ENCODE measurements around the gene CNTNAP5.

The CNTNAP5 gene

GRCh38 chr2:124683536-124684428 is 658.7 kb downstream of the CNTNAP5 start:
- no peak for DNase-seq (ENCODE audit: low read depth, low spot score)
- H3K27ac ChIP-seq = no peak overlapping the region
- no peaks in the 10 kb centered on the region for H3K36me3 ChIP-seq (ENCODE audit: insufficient read depth, low read length)
- H3K4me3 ChIP-seq = no peak overlapping the region
- TF ChIP-seq FOXP2 (optimal IDR thresholded peaks at IDR 0.05; ENCODE audit: control extremely low read depth, extremely low read length, insufficient read depth) = no peak
- no peak for TF ChIP-seq EZH2 (IDR thresholded peaks at IDR 0.05)
- no peak for TF ChIP-seq POLR2AphosphoS5 (IDR thresholded peaks at IDR 0.05; ENCODE audit: borderline replicate concordance, low read depth, low read length)
- no peaks in the 10 kb centered on the region for H3K9me3 ChIP-seq (ENCODE audit: low read depth, low read length)
- H3K9ac ChIP-seq (ENCODE audit: insufficient read length) = no peak overlapping the region

GRCh38 chr2:124689348-124689747 is 664.3 kb downstream of the CNTNAP5 start:
- Histone ChIP-seq H3K27ac (no peak overlapping the region), H3K9me3 (ENCODE audit: low read depth, low read length) (no peaks in the 10 kb centered on the region), H3K9ac (ENCODE audit: insufficient read length) (no peak overlapping the region), H3K36me3 (ENCODE audit: insufficient read depth, low read length) (no peaks in the 10 kb centered on the region), H3K4me3 (no peak overlapping the region)
- no peak for DNase-seq (ENCODE audit: low read depth, low spot score)
- no peak for TF ChIP-seq EZH2 (IDR thresholded peaks at IDR 0.05)
- no peak for TF ChIP-seq FOXP2 (optimal IDR thresholded peaks at IDR 0.05; ENCODE audit: control extremely low read depth, extremely low read length, insufficient read depth)
- no peak for TF ChIP-seq POLR2AphosphoS5 (IDR thresholded peaks at IDR 0.05; ENCODE audit: borderline replicate concordance, low read depth, low read length)

GRCh38 chr2:124692216-124692615 is 667.1 kb downstream of the CNTNAP5 start:
- Histone ChIP-seq H3K36me3 (ENCODE audit: insufficient read depth, low read length) (no peaks in the 10 kb centered on the region), H3K27ac (no peak overlapping the region), H3K9ac (ENCODE audit: insufficient read length) (no peak overlapping the region), H3K9me3 (ENCODE audit: low read depth, low read length) (no peaks in the 10 kb centered on the region), H3K4me3 (no peak overlapping the region)
- TF ChIP-seq POLR2AphosphoS5 (IDR thresholded peaks at IDR 0.05; ENCODE audit: borderline replicate concordance, low read depth, low read length) (no peak), EZH2 (IDR thresholded peaks at IDR 0.05) (no peak), FOXP2 (optimal IDR thresholded peaks at IDR 0.05; ENCODE audit: control extremely low read depth, extremely low read length, insufficient read depth) (no peak)
- no peak for DNase-seq (ENCODE audit: low read depth, low spot score)

GRCh38 chr2:124692707-124693106 is 667.6 kb downstream of the CNTNAP5 start:
- H3K9me3 ChIP-seq (ENCODE audit: low read depth, low read length) = no peaks in the 10 kb centered on the region

GRCh38 chr2:124693156-124693555 is 668.1 kb downstream of the CNTNAP5 start:
- no peaks in the 10 kb centered on the region for H3K36me3 ChIP-seq (ENCODE audit: insufficient read depth, low read length)
- no peak for DNase-seq (ENCODE audit: low read depth, low spot score)
- no peak overlapping the region for H3K4me3 ChIP-seq
- no peak overlapping the region for H3K9ac ChIP-seq (ENCODE audit: insufficient read length)
- H3K9me3 ChIP-seq (ENCODE audit: low read depth, low read length) = no peaks in the 10 kb centered on the region
- no peak overlapping the region for H3K27ac ChIP-seq
- TF ChIP-seq EZH2 (IDR thresholded peaks at IDR 0.05) = no peak
- TF ChIP-seq FOXP2 (optimal IDR thresholded peaks at IDR 0.05; ENCODE audit: control extremely low read depth, extremely low read length, insufficient read depth) = no peak
- no peak for TF ChIP-seq POLR2AphosphoS5 (IDR thresholded peaks at IDR 0.05; ENCODE audit: borderline replicate concordance, low read depth, low read length)

More at GRCh38 chr2:124692707-124693106, 667.6 kb downstream of the CNTNAP5 start:
- Histone ChIP-seq H3K27ac (no peak overlapping the region), H3K9ac (ENCODE audit: insufficient read length) (no peak overlapping the region), H3K4me3 (no peak overlapping the region), H3K36me3 (ENCODE audit: insufficient read depth, low read length) (no peaks in the 10 kb centered on the region)
- TF ChIP-seq POLR2AphosphoS5 (IDR thresholded peaks at IDR 0.05; ENCODE audit: borderline replicate concordance, low read depth, low read length) = no peak
- TF ChIP-seq EZH2 (IDR thresholded peaks at IDR 0.05) = no peak
- TF ChIP-seq FOXP2 (optimal IDR thresholded peaks at IDR 0.05; ENCODE audit: control extremely low read depth, extremely low read length, insufficient read depth) = no peak
- DNase-seq (ENCODE audit: low read depth, low spot score) = no peak

- TF ChIP-seq FOXP2 (optimal IDR thresholded peaks at IDR 0.05; ENCODE audit: control extremely low read depth, extremely low read length, insufficient read depth) (no peak), EZH2 (IDR thresholded peaks at IDR 0.05) (no peak), POLR2AphosphoS5 (IDR thresholded peaks at IDR 0.05; ENCODE audit: borderline replicate concordance, low read depth, low read length) (no peak)
- no peak overlapping the region for H3K9ac ChIP-seq (ENCODE audit: insufficient read length)
- H3K36me3 ChIP-seq (ENCODE audit: insufficient read depth, low read length) = no peaks in the 10 kb centered on the region
- H3K9me3 ChIP-seq (ENCODE audit: low read depth, low read length) = no peaks in the 10 kb centered on the region
- H3K27ac ChIP-seq = no peak overlapping the region
- H3K4me3 ChIP-seq = no peak overlapping the region
- DNase-seq (ENCODE audit: low read depth, low spot score) = no peak
Observed at GRCh38 chr2:124698979-124699565, 674.0 kb downstream of the CNTNAP5 start.

- no peak overlapping the region for H3K27ac ChIP-seq
- TF ChIP-seq EZH2 (IDR thresholded peaks at IDR 0.05) (no peak), FOXP2 (optimal IDR thresholded peaks at IDR 0.05; ENCODE audit: control extremely low read depth, extremely low read length, insufficient read depth) (no peak), POLR2AphosphoS5 (IDR thresholded peaks at IDR 0.05; ENCODE audit: borderline replicate concordance, low read depth, low read length) (no peak)
- no peak overlapping the region for H3K9ac ChIP-seq (ENCODE audit: insufficient read length)
- no peaks in the 10 kb centered on the region for H3K9me3 ChIP-seq (ENCODE audit: low read depth, low read length)
- DNase-seq (ENCODE audit: low read depth, low spot score) = no peak
- no peak overlapping the region for H3K4me3 ChIP-seq
- no peaks in the 10 kb centered on the region for H3K36me3 ChIP-seq (ENCODE audit: insufficient read depth, low read length)
Observed at GRCh38 chr2:124702777-124703176, 677.7 kb downstream of the CNTNAP5 start.

GRCh38 chr2:124704071-124704925 is 679.2 kb downstream of the CNTNAP5 start:
- H3K27ac ChIP-seq = no peak overlapping the region
- no peak for DNase-seq (ENCODE audit: low read depth, low spot score)
- H3K36me3 ChIP-seq (ENCODE audit: insufficient read depth, low read length) = no peaks in the 10 kb centered on the region
- no peaks in the 10 kb centered on the region for H3K9me3 ChIP-seq (ENCODE audit: low read depth, low read length)
- TF ChIP-seq EZH2 (IDR thresholded peaks at IDR 0.05) (no peak), POLR2AphosphoS5 (IDR thresholded peaks at IDR 0.05; ENCODE audit: borderline replicate concordance, low read depth, low read length) (no peak), FOXP2 (optimal IDR thresholded peaks at IDR 0.05; ENCODE audit: control extremely low read depth, extremely low read length, insufficient read depth) (no peak)
- no peak overlapping the region for H3K9ac ChIP-seq (ENCODE audit: insufficient read length)
- no peak overlapping the region for H3K4me3 ChIP-seq
